HepG2 (cell line): ENCODE results near the gene LTA. TPM values are rescaled to one million over a fixed set of nuclear protein-coding genes. Genes with fewer than 3 reads are reported as not detected.
A peak's percentile ranks its signal among the peaks of the same experiment; 100 is the strongest.

Source experiments
- AKAP8 ChIP-seq: sonication (generic); formaldehyde crosslinking; IDR thresholded peaks from 2 replicates; pipeline ENCODE4 v1.5.1; 2020; ENCODE audit warnings: mild to moderate bottlenecking, missing genetic modification reagents
- GATAD2A ChIP-seq: IDR thresholded peaks from 2 replicates; pipeline ENCODE4 v1.6.1; 2016
- KDM2A ChIP-seq: sonication (generic); formaldehyde crosslinking; IDR thresholded peaks from 2 replicates; pipeline ENCODE4 v1.4.0; 2020; ENCODE audit warnings: low read depth, missing genetic modification reagents, borderline replicate concordance
- MED1 ChIP-seq: sonication (generic); formaldehyde crosslinking; IDR thresholded peaks from 2 replicates; pipeline ENCODE4 v1.4.0; 2020; ENCODE audit warnings: missing genetic modification reagents
- MIXL1 ChIP-seq: IDR thresholded peaks from 2 replicates; pipeline ENCODE4 v1.6.1; 2016
- ZFP90 ChIP-seq: sonication (generic); formaldehyde crosslinking; IDR thresholded peaks from 2 replicates; pipeline ENCODE4 v1.8.0; 2022; ENCODE audit warnings: missing genetic modification reagents, mild to moderate bottlenecking, inconsistent platforms, borderline replicate concordance
- ZNF264 ChIP-seq: sonication (generic); formaldehyde crosslinking; IDR thresholded peaks from 2 replicates; pipeline ENCODE4 v1.4.0; 2020; ENCODE audit warnings: missing genetic modification reagents
- ZNF891 ChIP-seq: sonication (generic); formaldehyde crosslinking; IDR thresholded peaks from 2 replicates; pipeline ENCODE4 v1.5.0; 2020; ENCODE audit warnings: mild to moderate bottlenecking, missing genetic modification reagents
- polyA plus RNA-seq, 8 experiments: library from polyadenylated mRNA; depleted of rRNA in 3 of 8; stranded (reverse) in 7 of 8; unstranded in 1 of 8; fragments of >200 nt; fragmentation: Illumina TruSeq in 4 of 8; extraction: Trizol in 4 of 8; gene quantifications; 2 replicates each; pipeline versions ENCODE4 v1.2.1 to v1.2.3, GENCODE V29; 2011 to 2016; ENCODE audit warnings: low read depth in 4 of 8, missing spikeins in 1 of 8, mixed read lengths in 1 of 8; ENCODE audit not compliant: insufficient read depth in 1 of 8
- total RNA-seq, 5 experiments: library from RNA; depleted of rRNA; stranded (reverse); fragments of >200 nt; fragmentation: Illumina TruSeq; extraction: Trizol; gene quantifications; 2 replicates each; pipeline ENCODE4 v1.2.3, GENCODE V29; 2016; ENCODE audit warnings: low read depth in 1 of 5
- TF ChIP-seq, protein P1 (sequence below), 2 experiments: sonication (generic) in 1 of 2; formaldehyde crosslinking in 1 of 2; IDR thresholded peaks; 2 replicates each; pipeline versions ENCODE4 v1.4.0 to v1.6.1; 2016 to 2020; ENCODE audit warnings: borderline replicate concordance in 1 of 2, low read depth in 1 of 2, mild to moderate bottlenecking in 1 of 2, missing genetic modification reagents in 1 of 2
- TF ChIP-seq, protein P2 (sequence below): sonication (generic); formaldehyde crosslinking; IDR thresholded peaks from 2 replicates; pipeline ENCODE4 v1.4.0; 2020; ENCODE audit warnings: low read depth, missing genetic modification reagents
- TF ChIP-seq, protein P3 (sequence below): sonication (generic); formaldehyde crosslinking; IDR thresholded peaks from 2 replicates; pipeline ENCODE4 v1.5.1; 2020; ENCODE audit warnings: mild to moderate bottlenecking, missing genetic modification reagents, moderate library complexity
- TF ChIP-seq, protein P4 (sequence below): sonication (generic); formaldehyde crosslinking; IDR thresholded peaks from 2 replicates; pipeline ENCODE4 v1.5.0; 2020; ENCODE audit warnings: missing genetic modification reagents
- TF ChIP-seq, protein P5 (sequence below): sonication (generic); formaldehyde crosslinking; IDR thresholded peaks from 2 replicates; pipeline ENCODE4 v1.8.1; 2022; ENCODE audit warnings: mild to moderate bottlenecking, missing genetic modification reagents

LTA gene
- total and polyA plus RNA-seq, 2 of the 13 experiments (the other 11 are each of a cell fraction or from before 2014, with no cell fraction given) = 0.09 TPM; not detected in 1

DNA sequence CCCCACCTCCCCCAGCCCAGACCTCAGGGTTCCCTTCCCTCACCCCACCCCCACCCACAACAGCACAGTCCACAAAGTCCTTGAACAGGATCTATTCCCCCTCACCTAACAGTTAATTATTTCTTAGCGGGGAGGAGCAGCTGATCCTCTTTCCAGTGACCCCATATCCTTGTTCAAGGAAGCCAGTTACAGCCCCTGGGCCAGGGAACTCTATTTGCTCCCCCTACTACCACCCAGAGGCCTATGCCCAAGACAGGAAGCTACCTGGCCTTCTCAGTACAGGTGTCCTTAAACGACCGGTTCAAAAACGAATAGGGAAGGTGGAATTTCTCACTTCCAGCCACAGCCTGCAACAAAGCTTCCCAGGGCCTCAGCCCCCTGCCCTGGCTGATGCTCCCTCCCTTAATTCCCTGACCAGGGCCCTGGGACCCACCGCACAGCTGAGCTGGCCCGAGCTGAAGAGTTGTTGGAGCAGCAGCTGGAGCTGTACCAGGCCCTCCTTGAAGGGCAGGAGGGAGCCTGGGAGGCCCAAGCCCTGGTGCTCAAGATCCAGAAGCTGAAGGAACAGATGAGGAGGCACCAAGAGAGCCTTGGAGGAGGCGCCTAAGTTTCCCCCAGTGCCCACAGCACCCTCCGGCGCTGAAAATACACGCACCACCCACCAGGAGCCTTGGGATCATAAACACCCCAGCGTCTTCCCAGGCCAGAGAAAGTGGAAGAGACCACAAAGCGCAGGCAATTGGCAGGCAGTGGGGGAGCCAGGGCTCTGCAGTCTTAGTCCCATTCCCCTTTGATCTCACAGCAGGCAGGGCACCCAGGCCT, 42.5 kb upstream of the LTA start (continued):
- TF ChIP-seq MIXL1 (CRISPR knock-in tag) (peak; percentile 84; the same call in 1 of the 2 replicates), ZNF891 (CRISPR knock-in tag) (peak; percentile 42; the same call in 1 of the 2 replicates), AKAP8 (CRISPR knock-in tag) (peak; percentile 59; the same call in 1 of the 2 replicates), KDM2A (CRISPR knock-in tag) (peak; percentile 73), ZNF264 (CRISPR knock-in tag) (0 out of 2 replicates have a peak, but pooled peaks have one; percentile 17), GATAD2A (CRISPR knock-in tag) (peak; percentile 63; the same call in 1 of the 2 replicates), ZFP90 (CRISPR knock-in tag) (0 out of 2 replicates have a peak, but pooled peaks have one; percentile 28), MED1 (0 out of 2 replicates have a peak, but pooled peaks have one; percentile 4)
- TF ChIP-seq, protein P1, sequence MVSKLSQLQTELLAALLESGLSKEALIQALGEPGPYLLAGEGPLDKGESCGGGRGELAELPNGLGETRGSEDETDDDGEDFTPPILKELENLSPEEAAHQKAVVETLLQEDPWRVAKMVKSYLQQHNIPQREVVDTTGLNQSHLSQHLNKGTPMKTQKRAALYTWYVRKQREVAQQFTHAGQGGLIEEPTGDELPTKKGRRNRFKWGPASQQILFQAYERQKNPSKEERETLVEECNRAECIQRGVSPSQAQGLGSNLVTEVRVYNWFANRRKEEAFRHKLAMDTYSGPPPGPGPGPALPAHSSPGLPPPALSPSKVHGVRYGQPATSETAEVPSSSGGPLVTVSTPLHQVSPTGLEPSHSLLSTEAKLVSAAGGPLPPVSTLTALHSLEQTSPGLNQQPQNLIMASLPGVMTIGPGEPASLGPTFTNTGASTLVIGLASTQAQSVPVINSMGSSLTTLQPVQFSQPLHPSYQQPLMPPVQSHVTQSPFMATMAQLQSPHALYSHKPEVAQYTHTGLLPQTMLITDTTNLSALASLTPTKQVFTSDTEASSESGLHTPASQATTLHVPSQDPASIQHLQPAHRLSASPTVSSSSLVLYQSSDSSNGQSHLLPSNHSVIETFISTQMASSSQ (IDR thresholded peaks at IDR 0.05; ENCODE audit: low read depth) = peak; percentile 84
- TF ChIP-seq, protein P1 (CRISPR knock-in tag; IDR thresholded peaks at IDR 0.05; ENCODE audit: borderline replicate concordance) = peak; percentile 81
- TF ChIP-seq, protein P2, sequence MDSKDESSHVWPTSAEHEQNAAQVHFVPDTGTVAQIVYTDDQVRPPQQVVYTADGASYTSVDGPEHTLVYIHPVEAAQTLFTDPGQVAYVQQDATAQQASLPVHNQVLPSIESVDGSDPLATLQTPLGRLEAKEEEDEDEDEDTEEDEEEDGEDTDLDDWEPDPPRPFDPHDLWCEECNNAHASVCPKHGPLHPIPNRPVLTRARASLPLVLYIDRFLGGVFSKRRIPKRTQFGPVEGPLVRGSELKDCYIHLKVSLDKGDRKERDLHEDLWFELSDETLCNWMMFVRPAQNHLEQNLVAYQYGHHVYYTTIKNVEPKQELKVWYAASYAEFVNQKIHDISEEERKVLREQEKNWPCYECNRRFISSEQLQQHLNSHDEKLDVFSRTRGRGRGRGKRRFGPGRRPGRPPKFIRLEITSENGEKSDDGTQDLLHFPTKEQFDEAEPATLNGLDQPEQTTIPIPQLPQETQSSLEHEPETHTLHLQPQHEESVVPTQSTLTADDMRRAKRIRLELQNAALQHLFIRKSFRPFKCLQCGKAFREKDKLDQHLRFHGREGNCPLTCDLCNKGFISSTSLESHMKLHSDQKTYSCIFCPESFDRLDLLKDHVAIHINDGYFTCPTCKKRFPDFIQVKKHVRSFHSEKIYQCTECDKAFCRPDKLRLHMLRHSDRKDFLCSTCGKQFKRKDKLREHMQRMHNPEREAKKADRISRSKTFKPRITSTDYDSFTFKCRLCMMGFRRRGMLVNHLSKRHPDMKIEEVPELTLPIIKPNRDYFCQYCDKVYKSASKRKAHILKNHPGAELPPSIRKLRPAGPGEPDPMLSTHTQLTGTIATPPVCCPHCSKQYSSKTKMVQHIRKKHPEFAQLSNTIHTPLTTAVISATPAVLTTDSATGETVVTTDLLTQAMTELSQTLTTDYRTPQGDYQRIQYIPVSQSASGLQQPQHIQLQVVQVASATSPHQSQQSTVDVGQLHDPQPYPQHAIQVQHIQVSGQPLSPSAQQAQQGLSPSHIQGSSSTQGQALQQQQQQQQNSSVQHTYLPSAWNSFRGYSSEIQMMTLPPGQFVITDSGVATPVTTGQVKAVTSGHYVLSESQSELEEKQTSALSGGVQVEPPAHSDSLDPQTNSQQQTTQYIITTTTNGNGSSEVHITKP = no peak
- TF ChIP-seq, protein P3, sequence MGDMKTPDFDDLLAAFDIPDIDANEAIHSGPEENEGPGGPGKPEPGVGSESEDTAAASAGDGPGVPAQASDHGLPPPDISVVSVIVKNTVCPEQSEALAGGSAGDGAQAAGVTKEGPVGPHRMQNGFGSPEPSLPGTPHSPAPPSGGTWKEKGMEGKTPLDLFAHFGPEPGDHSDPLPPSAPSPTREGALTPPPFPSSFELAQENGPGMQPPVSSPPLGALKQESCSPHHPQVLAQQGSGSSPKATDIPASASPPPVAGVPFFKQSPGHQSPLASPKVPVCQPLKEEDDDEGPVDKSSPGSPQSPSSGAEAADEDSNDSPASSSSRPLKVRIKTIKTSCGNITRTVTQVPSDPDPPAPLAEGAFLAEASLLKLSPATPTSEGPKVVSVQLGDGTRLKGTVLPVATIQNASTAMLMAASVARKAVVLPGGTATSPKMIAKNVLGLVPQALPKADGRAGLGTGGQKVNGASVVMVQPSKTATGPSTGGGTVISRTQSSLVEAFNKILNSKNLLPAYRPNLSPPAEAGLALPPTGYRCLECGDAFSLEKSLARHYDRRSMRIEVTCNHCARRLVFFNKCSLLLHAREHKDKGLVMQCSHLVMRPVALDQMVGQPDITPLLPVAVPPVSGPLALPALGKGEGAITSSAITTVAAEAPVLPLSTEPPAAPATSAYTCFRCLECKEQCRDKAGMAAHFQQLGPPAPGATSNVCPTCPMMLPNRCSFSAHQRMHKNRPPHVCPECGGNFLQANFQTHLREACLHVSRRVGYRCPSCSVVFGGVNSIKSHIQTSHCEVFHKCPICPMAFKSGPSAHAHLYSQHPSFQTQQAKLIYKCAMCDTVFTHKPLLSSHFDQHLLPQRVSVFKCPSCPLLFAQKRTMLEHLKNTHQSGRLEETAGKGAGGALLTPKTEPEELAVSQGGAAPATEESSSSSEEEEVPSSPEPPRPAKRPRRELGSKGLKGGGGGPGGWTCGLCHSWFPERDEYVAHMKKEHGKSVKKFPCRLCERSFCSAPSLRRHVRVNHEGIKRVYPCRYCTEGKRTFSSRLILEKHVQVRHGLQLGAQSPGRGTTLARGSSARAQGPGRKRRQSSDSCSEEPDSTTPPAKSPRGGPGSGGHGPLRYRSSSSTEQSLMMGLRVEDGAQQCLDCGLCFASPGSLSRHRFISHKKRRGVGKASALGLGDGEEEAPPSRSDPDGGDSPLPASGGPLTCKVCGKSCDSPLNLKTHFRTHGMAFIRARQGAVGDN (CRISPR knock-in tag) = peak; percentile 63
- TF ChIP-seq, protein P4, sequence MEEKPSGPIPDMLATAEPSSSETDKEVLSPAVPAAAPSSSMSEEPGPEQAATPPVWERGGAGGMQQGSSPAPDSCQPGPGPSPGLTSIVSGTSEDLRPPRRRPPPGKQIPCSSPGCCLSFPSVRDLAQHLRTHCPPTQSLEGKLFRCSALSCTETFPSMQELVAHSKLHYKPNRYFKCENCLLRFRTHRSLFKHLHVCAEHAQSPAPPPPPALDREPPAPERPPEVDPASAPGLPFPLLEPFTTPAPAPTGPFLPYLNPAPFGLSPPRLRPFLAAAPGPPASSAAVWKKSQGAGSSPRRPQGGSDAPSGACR (CRISPR knock-in tag) = no peak
- TF ChIP-seq, protein P5, sequence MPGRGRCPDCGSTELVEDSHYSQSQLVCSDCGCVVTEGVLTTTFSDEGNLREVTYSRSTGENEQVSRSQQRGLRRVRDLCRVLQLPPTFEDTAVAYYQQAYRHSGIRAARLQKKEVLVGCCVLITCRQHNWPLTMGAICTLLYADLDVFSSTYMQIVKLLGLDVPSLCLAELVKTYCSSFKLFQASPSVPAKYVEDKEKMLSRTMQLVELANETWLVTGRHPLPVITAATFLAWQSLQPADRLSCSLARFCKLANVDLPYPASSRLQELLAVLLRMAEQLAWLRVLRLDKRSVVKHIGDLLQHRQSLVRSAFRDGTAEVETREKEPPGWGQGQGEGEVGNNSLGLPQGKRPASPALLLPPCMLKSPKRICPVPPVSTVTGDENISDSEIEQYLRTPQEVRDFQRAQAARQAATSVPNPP = peak; percentile 70; the same call in 1 of the 2 replicates
